NCI-H82 treated with DMSO at 0.1 percent for 48 hours (cell line): ENCODE measurements around the gene THOP1.
A peak's percentile ranks its signal among the peaks of the same experiment; 100 is the strongest.
"Not testable (repeated sequence)": the region's sequence is repeated elsewhere in the genome, so short reads cannot be mapped to it uniquely, and the experiment has no call there.

Experiments used
- DNase-seq: peaks from one replicate; lab custom pipeline; 2025; ENCODE audit not compliant: unreplicated experiment; lab: John Stamatoyannopoulos, UW

Gene THOP1

GRCh38 chr19:2780284-2780683 is 5.0 kb upstream of the THOP1 start:
- DNase-seq: no peak

GRCh38 chr19:2782329-2782935 is 2.9 kb upstream of the THOP1 start:
- DNase-seq: no peak

GRCh38 chr19:2782936-2783780 is 2.1 kb upstream of the THOP1 start, which contains the start of gene SGTA:
SGTA (minus strand) TSS chr19:2783273; CDS start chr19:2769068, 14,205 bp downstream.
- peak; percentile 92 for DNase-seq

- DNase-seq: no peak
Measured at GRCh38 chr19:2783781-2784145, 1.5 kb upstream of the THOP1 start.

- no peak for DNase-seq
Measured at GRCh38 chr19:2787115-2787514, 1.8 kb downstream of the THOP1 start.

- no peak for DNase-seq
Measured at GRCh38 chr19:2788237-2788636, 2.9 kb downstream of the THOP1 start.

- no peak for DNase-seq
Measured at GRCh38 chr19:2790194-2790556, 4.9 kb downstream of the THOP1 start.

GRCh38 chr19:2790557-2791271 is 5.4 kb downstream of the THOP1 start:
- no peak for DNase-seq

- DNase-seq: no peak
Measured at GRCh38 chr19:2791440-2791839, 6.1 kb downstream of the THOP1 start.

GRCh38 chr19:2791876-2792275 is 6.6 kb downstream of the THOP1 start:
- DNase-seq: peak; percentile 10

- DNase-seq: not testable (repeated sequence)
Measured at GRCh38 chr19:2792666-2793065, 7.4 kb downstream of the THOP1 start.

GRCh38 chr19:2793126-2793525 is 7.8 kb downstream of the THOP1 start:
- DNase-seq: no peak

- no peak for DNase-seq
Measured at GRCh38 chr19:2793577-2793976, 8.3 kb downstream of the THOP1 start.

- no peak for DNase-seq
Measured at GRCh38 chr19:2795827-2796658, 10.7 kb downstream of the THOP1 start.

- no peak for DNase-seq
Measured at GRCh38 chr19:2796659-2797266, 11.5 kb downstream of the THOP1 start.

GRCh38 chr19:2797280-2797679 is 12.0 kb downstream of the THOP1 start:
- no peak for DNase-seq

- DNase-seq: no peak
Measured at GRCh38 chr19:2798158-2798685, 12.9 kb downstream of the THOP1 start.

GRCh38 chr19:2798733-2799132 is 13.4 kb downstream of the THOP1 start:
- DNase-seq: no peak

- DNase-seq: no peak
Measured at GRCh38 chr19:2799273-2800020, 14.1 kb downstream of the THOP1 start.

GRCh38 chr19:2800506-2800905 is 15.2 kb downstream of the THOP1 start:
- no peak for DNase-seq
